ENCODE data around the gene NDFIP1. TPM values are rescaled to one million over a fixed set of nuclear protein-coding genes. Genes with fewer than 3 reads are reported as not detected.

NDFIP1 gene
- total RNA-seq, 1 donor from 2014 or later = 70.5 TPM

GRCh38 chr5:142107036-142107735, 1.4 kb upstream of the NDFIP1 start:
- intact Hi-C loops (cut with DNase I) = no loop called here
- Histone ChIP-seq H3K27me3 (ENCODE audit: low read depth) (no peaks in the 10 kb centered on the region), H3K36me3 (no peaks in the 10 kb centered on the region), H3K4me1 (peaks cover 19% of the 10 kb centered on the region), H3K27ac (no peak overlapping the region), H3K4me3 (no peak overlapping the region), H3K9me3 (no peaks in the 10 kb centered on the region)
- no peak for TF ChIP-seq CTCF (IDR thresholded peaks at IDR 0.05)
- ATAC-seq (no peak), DNase-seq (no peak)

- TF ChIP-seq CTCF (IDR thresholded peaks at IDR 0.05) = no peak
- no peaks in the 10 kb centered on the region for H3K27me3 ChIP-seq (ENCODE audit: low read depth)
- no peaks in the 10 kb centered on the region for H3K36me3 ChIP-seq
- H3K4me3 ChIP-seq = peak overlapping the region; percentile 84
- DNase-seq (no peak), ATAC-seq (no peak)
- H3K9me3 ChIP-seq = no peaks in the 10 kb centered on the region
- intact Hi-C loops (cut with DNase I) = no loop called here
- peak overlapping the region; percentile 99 for H3K27ac ChIP-seq
- H3K4me1 ChIP-seq = peaks cover 19% of the 10 kb centered on the region
These were observed 695 bp upstream of the NDFIP1 start for GRCh38 chr5:142107736-142108431.

DNA sequence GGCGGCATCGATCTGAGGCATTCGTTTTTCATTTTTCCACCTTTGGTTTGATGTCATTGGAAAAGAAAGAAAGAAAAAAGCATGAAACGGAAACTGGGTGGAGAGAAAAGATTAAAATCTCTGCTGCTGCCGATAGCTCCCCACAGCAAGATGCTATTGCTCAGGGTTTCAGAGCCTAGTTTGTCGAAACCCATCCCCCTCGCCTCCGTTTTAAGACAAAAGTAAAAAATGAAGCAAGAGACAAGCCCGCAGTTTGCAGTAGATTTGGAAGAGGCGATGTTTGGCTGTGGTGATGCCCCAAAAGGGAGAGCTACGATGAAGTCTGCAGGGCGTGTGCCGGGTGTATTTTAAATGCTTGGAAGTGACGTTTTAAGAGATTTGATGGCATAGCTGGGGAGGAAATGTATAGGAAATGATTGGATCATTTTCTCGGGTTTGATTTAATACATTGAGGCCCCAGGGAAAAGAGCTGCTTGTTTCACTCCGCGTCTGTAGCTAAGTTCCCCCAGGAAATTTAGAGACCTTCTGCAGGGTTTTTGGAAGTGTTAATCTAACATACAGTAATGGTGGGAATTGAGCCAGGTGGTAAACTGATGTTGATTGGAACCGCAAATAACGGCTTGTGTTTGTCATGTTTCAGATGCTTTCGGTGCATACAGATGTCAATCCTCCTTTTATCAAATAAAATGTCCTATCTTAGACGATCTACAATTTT, 909 bp downstream of the NDFIP1 start:
- DNase-seq (no peak), ATAC-seq (peak in 1 of 2 donors; percentile 4)
- TF ChIP-seq CTCF (IDR thresholded peaks at IDR 0.05) = no peak

DNA sequence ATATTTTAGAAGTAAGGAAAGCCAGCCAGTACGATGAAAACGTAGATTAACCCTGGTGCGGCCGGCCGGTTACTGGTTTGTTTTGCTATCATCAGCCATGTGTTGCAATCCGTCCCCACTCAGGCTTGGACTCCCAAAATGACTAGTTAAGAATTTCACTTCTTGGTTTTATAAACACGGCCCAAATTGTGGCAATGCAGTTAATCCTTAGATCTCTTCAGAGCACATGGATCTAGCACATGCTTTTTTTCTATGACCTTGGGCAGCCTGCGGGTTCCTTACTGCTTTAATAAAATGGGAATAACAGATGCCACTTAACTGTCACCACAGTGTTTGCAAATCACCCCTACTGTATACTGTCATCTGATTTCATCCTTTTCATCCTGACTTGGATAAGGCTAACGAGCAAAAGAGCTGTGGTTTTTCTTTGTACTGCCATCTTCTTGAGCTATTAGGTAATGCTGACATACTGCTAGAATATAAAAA, 1.5 kb downstream of the NDFIP1 start:
- no peak for TF ChIP-seq CTCF (IDR thresholded peaks at IDR 0.05)
- ATAC-seq = no peak

More for the DNA sequence above, 909 bp downstream of the NDFIP1 start:
- Histone ChIP-seq H3K4me3 (peak overlapping the region; percentile 84), H3K4me1 (peaks cover 19% of the 10 kb centered on the region), H3K27ac (peak overlapping the region; percentile 99), H3K27me3 (ENCODE audit: low read depth) (no peaks in the 10 kb centered on the region), H3K36me3 (no peaks in the 10 kb centered on the region), H3K9me3 (no peaks in the 10 kb centered on the region)
- intact Hi-C loops (cut with DNase I) = no loop called here

GRCh38 chr5:142110988-142111687, 2.6 kb downstream of the NDFIP1 start:
- Histone ChIP-seq H3K36me3 (no peaks in the 10 kb centered on the region), H3K27me3 (ENCODE audit: low read depth) (no peaks in the 10 kb centered on the region), H3K4me3 (peak overlapping the region; percentile 84), H3K9me3 (no peaks in the 10 kb centered on the region), H3K27ac (no peak overlapping the region), H3K4me1 (peaks cover 23% of the 10 kb centered on the region)
- no peak for TF ChIP-seq CTCF (IDR thresholded peaks at IDR 0.05)
- DNase-seq = no peak
- no peak for ATAC-seq
- intact Hi-C loops (cut with DNase I) = no loop called here

More for the DNA sequence above, 1.5 kb downstream of the NDFIP1 start:
- Histone ChIP-seq H3K27ac (peak overlapping the region; percentile 99), H3K4me3 (peak overlapping the region; percentile 84), H3K4me1 (peaks cover 19% of the 10 kb centered on the region), H3K9me3 (no peaks in the 10 kb centered on the region), H3K27me3 (ENCODE audit: low read depth) (no peaks in the 10 kb centered on the region), H3K36me3 (no peaks in the 10 kb centered on the region)
- intact Hi-C loops (cut with DNase I) = no loop called here
- no peak for DNase-seq
